ENCODE results near the gene SH3PXD2B. TPM values are rescaled to one million over a fixed set of nuclear protein-coding genes. Genes with fewer than 3 reads are reported as not detected.

Gene SH3PXD2B
- total RNA-seq, 1 experiment from 2014 or later, result 27.5 TPM

DNA sequence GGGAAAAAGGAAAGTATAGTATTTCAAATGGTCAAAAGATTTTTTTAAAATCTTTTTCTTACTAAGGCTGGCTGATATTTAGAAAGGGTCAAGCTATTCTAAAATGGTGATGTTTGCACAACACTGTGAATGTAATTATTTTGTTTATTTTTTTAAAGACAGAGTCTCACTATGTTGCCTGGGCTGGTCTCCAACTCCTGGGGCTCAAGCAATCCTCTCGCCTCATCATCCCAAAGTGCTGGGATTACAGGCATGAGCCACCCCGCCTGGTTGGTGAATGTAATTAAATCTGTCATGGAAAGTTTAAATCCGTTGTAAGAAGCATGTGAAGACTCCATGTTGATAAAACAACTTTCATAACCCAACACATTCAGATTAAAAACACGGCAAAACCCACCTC is 173.4 kb downstream of the SH3PXD2B start:
- no peak overlapping the region for H3K4me3 ChIP-seq (replicated peaks in 1 of 2; ENCODE audit: low read depth in 1 of 2, low read length in 2 of 2)

GRCh38 chr5:172280317-172280716 is 174.0 kb downstream of the SH3PXD2B start:
- no peak overlapping the region for H3K4me2 ChIP-seq (ENCODE audit: low read length)

More for the DNA sequence above, 173.4 kb downstream of the SH3PXD2B start:
- intact Hi-C loops (cut with micrococcal nuclease), result no loop called here
- Histone ChIP-seq H3K4me2 (ENCODE audit: low read length) (no peak overlapping the region), H4K20me1 (ENCODE audit: insufficient read depth) (no peaks in the 10 kb centered on the region), H3K27me3 (ENCODE audit: insufficient read depth, low read length) (no peaks in the 10 kb centered on the region), H3K79me2 (ENCODE audit: insufficient read depth, low read length) (peaks cover 70% of the 10 kb centered on the region), H3K36me3 (ENCODE audit: control insufficient read depth in 1 of 2, insufficient read depth in 2 of 2, low read length in 2 of 2) (no peaks in the 10 kb centered on the region), H3K9me2 (ENCODE audit: insufficient read depth) (no peaks in the 10 kb centered on the region), H3K4me1 (ENCODE audit: control insufficient read depth in 1 of 2, insufficient read depth in 2 of 2, low read length in 2 of 2) (peaks cover 11 to 28% of the 10 kb centered on the region in 2 experiments; a peak in 3 of 4 replicates), H3K27ac (ENCODE audit: low read depth, low read length) (no peak overlapping the region), H3K9ac (ENCODE audit: low read length) (no peak overlapping the region), H3K9me3 (ENCODE audit: control insufficient read depth in 1 of 2, insufficient read depth in 1 of 2, low read depth in 1 of 2, low read length in 2 of 2) (no peaks in the 10 kb centered on the region), H2AFZ (ENCODE audit: low read depth, low read length, poor library complexity, severe bottlenecking) (no peak overlapping the region)
- no TSS peak for BruUV-seq (replicated peaks)
- POLR2A ChIA-PET, result no interaction called here
- RAD21 ChIA-PET (ENCODE audit: low non-redundant PET in 1 of 2, low total read pairs in 2 of 2, uncharacterized antibody in 2 of 2, unreplicated experiment in 2 of 2), result no interaction called here
- TF ChIP-seq MAX (IDR thresholded peaks at IDR 0.05) (no peak), EZH2phosphoT487 (IDR thresholded peaks at IDR 0.05; ENCODE audit: borderline replicate concordance) (no peak), EGR1 (IDR thresholded peaks at IDR 0.05; ENCODE audit: low read depth) (no peak), ZNF274 (IDR thresholded peaks at IDR 0.05; ENCODE audit: low read depth, low read length) (no peak), EZH2 (IDR thresholded peaks at IDR 0.05) (no peak), YY1 (IDR thresholded peaks at IDR 0.05; ENCODE audit: extremely low read depth, insufficient replicate concordance, low read depth, low read length) (no peak), POLR2AphosphoS5 (IDR thresholded peaks at IDR 0.05; ENCODE audit: low read depth, low read length) (no peak)
- no peak for DNase-seq (ENCODE audit: low read depth, low spot score)
- ATAC-seq, result no peak
- CTCF ChIA-PET, result interaction anchor here (1.0 to 2.8 kb wide), 2 partner anchors 13 to 92 kb away, joined by 3 to 8 read pairs; partner anchors contain the start of gene STK10

More at GRCh38 chr5:172280317-172280716, 174.0 kb downstream of the SH3PXD2B start:
- ChIA-PET POLR2A (no interaction called here), RAD21 (ENCODE audit: low non-redundant PET in 1 of 2, low total read pairs in 2 of 2, uncharacterized antibody in 2 of 2, unreplicated experiment in 2 of 2) (no interaction called here), CTCF (interaction anchor here (1.0 kb wide), 1 partner anchor 92 kb away, joined by 3 read pairs; the partner anchor contains the start of gene STK10)
- H2AFZ ChIP-seq (ENCODE audit: low read depth, low read length, poor library complexity, severe bottlenecking), result no peak overlapping the region
- H4K20me1 ChIP-seq (ENCODE audit: insufficient read depth), result no peaks in the 10 kb centered on the region
- no peak for ATAC-seq
- H3K27me3 ChIP-seq (ENCODE audit: insufficient read depth, low read length), result no peaks in the 10 kb centered on the region
- peaks cover 76% of the 10 kb centered on the region for H3K79me2 ChIP-seq (ENCODE audit: insufficient read depth, low read length)
- no peak overlapping the region for H3K4me3 ChIP-seq (replicated peaks in 1 of 2; ENCODE audit: low read depth in 1 of 2, low read length in 2 of 2)
- H3K9me2 ChIP-seq (ENCODE audit: insufficient read depth), result no peaks in the 10 kb centered on the region
- no peak for DNase-seq (ENCODE audit: low read depth, low spot score)
- intact Hi-C loops (cut with micrococcal nuclease), result no loop called here
- peaks cover 11 to 34% of the 10 kb centered on the region in 2 experiments; a peak in 3 of 4 replicates for H3K4me1 ChIP-seq (ENCODE audit: control insufficient read depth in 1 of 2, insufficient read depth in 2 of 2, low read length in 2 of 2)
- no peak overlapping the region for H3K27ac ChIP-seq (ENCODE audit: low read depth, low read length)
- no peaks in the 10 kb centered on the region for H3K9me3 ChIP-seq (ENCODE audit: control insufficient read depth in 1 of 2, insufficient read depth in 1 of 2, low read depth in 1 of 2, low read length in 2 of 2)
- BruUV-seq (replicated peaks), result no TSS peak
- no peak for TF ChIP-seq SP1 (IDR thresholded peaks at IDR 0.05; ENCODE audit: low read depth)
- no peak for TF ChIP-seq ZFX (IDR thresholded peaks at IDR 0.05)
- no peak for TF ChIP-seq SIN3A (IDR thresholded peaks at IDR 0.05; ENCODE audit: low read depth)
- no peak for TF ChIP-seq EZH2phosphoT487 (IDR thresholded peaks at IDR 0.05; ENCODE audit: borderline replicate concordance)
- no peak for TF ChIP-seq EGR1 (IDR thresholded peaks at IDR 0.05; ENCODE audit: low read depth)
- no peak for TF ChIP-seq CEBPB (IDR thresholded peaks at IDR 0.05; ENCODE audit: low read depth)
- TF ChIP-seq EZH2 (IDR thresholded peaks at IDR 0.05), result no peak
- no peak for TF ChIP-seq CBX3 (IDR thresholded peaks at IDR 0.05; ENCODE audit: low read depth)
- TF ChIP-seq YY1 (IDR thresholded peaks at IDR 0.05; ENCODE audit: extremely low read depth, insufficient replicate concordance, low read depth, low read length), result no peak
- no peak for TF ChIP-seq SRF (IDR thresholded peaks at IDR 0.05; ENCODE audit: low read depth)
- no peak for TF ChIP-seq POLR2A (IDR thresholded peaks at IDR 0.05; ENCODE audit: borderline replicate concordance, extremely low read depth, insufficient read depth, insufficient read length)
- TF ChIP-seq, protein P1, sequence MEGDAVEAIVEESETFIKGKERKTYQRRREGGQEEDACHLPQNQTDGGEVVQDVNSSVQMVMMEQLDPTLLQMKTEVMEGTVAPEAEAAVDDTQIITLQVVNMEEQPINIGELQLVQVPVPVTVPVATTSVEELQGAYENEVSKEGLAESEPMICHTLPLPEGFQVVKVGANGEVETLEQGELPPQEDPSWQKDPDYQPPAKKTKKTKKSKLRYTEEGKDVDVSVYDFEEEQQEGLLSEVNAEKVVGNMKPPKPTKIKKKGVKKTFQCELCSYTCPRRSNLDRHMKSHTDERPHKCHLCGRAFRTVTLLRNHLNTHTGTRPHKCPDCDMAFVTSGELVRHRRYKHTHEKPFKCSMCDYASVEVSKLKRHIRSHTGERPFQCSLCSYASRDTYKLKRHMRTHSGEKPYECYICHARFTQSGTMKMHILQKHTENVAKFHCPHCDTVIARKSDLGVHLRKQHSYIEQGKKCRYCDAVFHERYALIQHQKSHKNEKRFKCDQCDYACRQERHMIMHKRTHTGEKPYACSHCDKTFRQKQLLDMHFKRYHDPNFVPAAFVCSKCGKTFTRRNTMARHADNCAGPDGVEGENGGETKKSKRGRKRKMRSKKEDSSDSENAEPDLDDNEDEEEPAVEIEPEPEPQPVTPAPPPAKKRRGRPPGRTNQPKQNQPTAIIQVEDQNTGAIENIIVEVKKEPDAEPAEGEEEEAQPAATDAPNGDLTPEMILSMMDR (IDR thresholded peaks at IDR 0.05 in 2 of 3, conservative IDR thresholded peaks at IDR 0.05 in 1 of 3; ENCODE audit: borderline replicate concordance in 1 of 3, insufficient read depth in 1 of 3, low read depth in 2 of 3, low read length in 2 of 3), result no peak
- no peak for TF ChIP-seq JUND (IDR thresholded peaks at IDR 0.05)
- no peak for TF ChIP-seq RAD21 (IDR thresholded peaks at IDR 0.05; ENCODE audit: low read depth)
- no peak for TF ChIP-seq ELF1 (IDR thresholded peaks at IDR 0.05; ENCODE audit: borderline replicate concordance, low read depth)
- no peak for TF ChIP-seq FOSL1 (IDR thresholded peaks at IDR 0.05; ENCODE audit: low read depth)
- no peak for TF ChIP-seq MAX (IDR thresholded peaks at IDR 0.05)
- TF ChIP-seq, protein P2, sequence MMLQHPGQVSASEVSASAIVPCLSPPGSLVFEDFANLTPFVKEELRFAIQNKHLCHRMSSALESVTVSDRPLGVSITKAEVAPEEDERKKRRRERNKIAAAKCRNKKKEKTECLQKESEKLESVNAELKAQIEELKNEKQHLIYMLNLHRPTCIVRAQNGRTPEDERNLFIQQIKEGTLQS (IDR thresholded peaks at IDR 0.05), result no peak
- H3K9ac ChIP-seq (ENCODE audit: low read length), result no peak overlapping the region
- H3K36me3 ChIP-seq (ENCODE audit: control insufficient read depth in 1 of 2, insufficient read depth in 2 of 2, low read length in 2 of 2), result no peaks in the 10 kb centered on the region

Data from HCT116 (cell line).